ENCODE measurements around the gene EFCAB6.

- TF ChIP-seq CTCF (IDR thresholded peaks at IDR 0.05) (no peak), HDAC2 (IDR thresholded peaks at IDR 0.05) (no peak), POLR2A (IDR thresholded peaks at IDR 0.05; ENCODE audit: low read length) (no peak), HEYL (CRISPR knock-in tag; IDR thresholded peaks at IDR 0.05) (no peak), MAX (IDR thresholded peaks at IDR 0.05) (no peak), CEBPB (IDR thresholded peaks at IDR 0.05) (no peak), BHLHE40 (IDR thresholded peaks at IDR 0.05; ENCODE audit: low read depth, low read length) (no peak), EP300 (IDR thresholded peaks at IDR 0.05) (no peak), NR3C1 (IDR thresholded peaks at IDR 0.05) (no peak), KDM1A (IDR thresholded peaks at IDR 0.05; ENCODE audit: low read depth) (no peak), CBX8 (IDR thresholded peaks at IDR 0.05) (no peak)
Observed at GRCh38 chr22:43560651-43561050, 251.5 kb downstream of the EFCAB6 start.
